Measurements from ENCODE around the gene LRRC7. TPM values are rescaled to one million over a fixed set of nuclear protein-coding genes. Genes with fewer than 3 reads are reported as not detected.

LRRC7 gene
- total RNA-seq, 1 donor from 2014 or later = not detected

DNA sequence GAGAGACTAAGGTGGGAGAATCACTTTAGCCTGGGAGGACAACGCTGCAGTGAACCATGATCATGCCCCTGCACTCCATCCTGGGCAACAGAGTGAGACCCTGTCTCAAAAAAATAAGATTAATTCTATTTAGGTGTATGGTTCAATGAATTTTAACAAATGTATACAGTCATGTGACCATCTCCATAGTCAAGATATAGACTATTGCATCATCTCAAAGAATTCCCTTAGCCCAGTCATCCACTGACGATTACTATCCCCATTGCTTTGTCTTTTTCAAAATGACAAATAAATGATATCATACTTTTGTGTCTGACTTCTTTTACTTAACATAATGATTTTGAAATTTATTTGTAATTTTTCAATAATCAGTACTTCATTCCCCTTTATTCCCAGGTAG, 260.0 kb downstream of the LRRC7 start:
- H3K27me3 ChIP-seq (ENCODE audit: control insufficient read depth, insufficient read depth, low read length) = no peaks in the 10 kb centered on the region
- H3K4me3 ChIP-seq (ENCODE audit: low read depth, low read length) = no peak overlapping the region
- DNase-seq (ENCODE audit: low read depth) (peak; percentile 2), FAIRE-seq (no peak)
- H3K36me3 ChIP-seq (ENCODE audit: control insufficient read depth, insufficient read depth, low read length) = no peaks in the 10 kb centered on the region
- TF ChIP-seq, protein P1, sequence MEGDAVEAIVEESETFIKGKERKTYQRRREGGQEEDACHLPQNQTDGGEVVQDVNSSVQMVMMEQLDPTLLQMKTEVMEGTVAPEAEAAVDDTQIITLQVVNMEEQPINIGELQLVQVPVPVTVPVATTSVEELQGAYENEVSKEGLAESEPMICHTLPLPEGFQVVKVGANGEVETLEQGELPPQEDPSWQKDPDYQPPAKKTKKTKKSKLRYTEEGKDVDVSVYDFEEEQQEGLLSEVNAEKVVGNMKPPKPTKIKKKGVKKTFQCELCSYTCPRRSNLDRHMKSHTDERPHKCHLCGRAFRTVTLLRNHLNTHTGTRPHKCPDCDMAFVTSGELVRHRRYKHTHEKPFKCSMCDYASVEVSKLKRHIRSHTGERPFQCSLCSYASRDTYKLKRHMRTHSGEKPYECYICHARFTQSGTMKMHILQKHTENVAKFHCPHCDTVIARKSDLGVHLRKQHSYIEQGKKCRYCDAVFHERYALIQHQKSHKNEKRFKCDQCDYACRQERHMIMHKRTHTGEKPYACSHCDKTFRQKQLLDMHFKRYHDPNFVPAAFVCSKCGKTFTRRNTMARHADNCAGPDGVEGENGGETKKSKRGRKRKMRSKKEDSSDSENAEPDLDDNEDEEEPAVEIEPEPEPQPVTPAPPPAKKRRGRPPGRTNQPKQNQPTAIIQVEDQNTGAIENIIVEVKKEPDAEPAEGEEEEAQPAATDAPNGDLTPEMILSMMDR (IDR thresholded peaks at IDR 0.05; ENCODE audit: insufficient read depth, low read length, severe bottlenecking) = no peak

DNA sequence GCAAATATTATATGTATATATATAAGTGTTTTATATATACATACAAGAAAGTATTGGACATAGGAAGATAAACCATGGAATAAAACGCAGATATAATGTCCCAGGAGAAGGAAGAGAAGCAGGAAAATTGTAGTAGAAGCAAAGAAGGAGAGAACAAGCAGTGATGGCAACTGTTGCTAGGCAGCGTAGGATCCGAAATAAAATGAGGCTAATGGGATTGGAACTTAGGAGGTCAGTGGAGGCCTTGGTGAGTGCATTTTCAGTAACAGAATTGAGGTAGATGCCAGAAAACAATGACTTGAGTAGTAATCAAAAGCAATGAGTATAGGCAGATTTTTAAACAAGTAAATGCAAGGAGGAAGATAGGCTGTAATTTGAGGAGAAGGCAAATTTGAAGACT, 265.8 kb downstream of the LRRC7 start:
- no peak for DNase-seq (ENCODE audit: low read depth)
- FAIRE-seq = no peak
- no peak overlapping the region for H3K4me3 ChIP-seq (ENCODE audit: low read depth, low read length)
- H3K27me3 ChIP-seq (ENCODE audit: control insufficient read depth, insufficient read depth, low read length) = no peaks in the 10 kb centered on the region
- TF ChIP-seq, protein P1 (IDR thresholded peaks at IDR 0.05; ENCODE audit: insufficient read depth, low read length, severe bottlenecking) = no peak
- no peaks in the 10 kb centered on the region for H3K36me3 ChIP-seq (ENCODE audit: control insufficient read depth, insufficient read depth, low read length)

DNA sequence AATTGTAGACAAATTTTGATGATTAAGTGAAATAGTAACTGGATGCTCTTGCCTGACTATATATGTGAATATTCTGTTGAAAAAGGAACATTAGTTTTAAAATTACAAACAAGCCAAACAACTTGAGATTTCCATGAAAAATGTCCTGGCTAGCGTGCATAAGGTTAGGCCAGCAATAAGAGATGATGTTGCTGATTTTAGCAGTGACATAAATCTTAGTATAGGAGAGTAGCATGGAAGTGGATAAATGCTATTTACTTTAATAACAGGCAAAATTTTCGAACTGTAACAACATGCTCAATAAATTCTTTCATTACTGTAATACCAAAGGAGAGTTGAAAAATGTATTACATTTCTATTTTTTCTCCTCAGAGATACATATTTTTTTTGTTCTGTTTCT, 266.6 kb downstream of the LRRC7 start:
- Histone ChIP-seq H3K36me3 (ENCODE audit: control insufficient read depth, insufficient read depth, low read length) (no peaks in the 10 kb centered on the region), H3K27me3 (ENCODE audit: control insufficient read depth, insufficient read depth, low read length) (no peaks in the 10 kb centered on the region), H3K4me3 (ENCODE audit: low read depth, low read length) (no peak overlapping the region)
- TF ChIP-seq, protein P1 (IDR thresholded peaks at IDR 0.05; ENCODE audit: insufficient read depth, low read length, severe bottlenecking) = no peak
- no peak for DNase-seq (ENCODE audit: low read depth)
- no peak for FAIRE-seq

DNA sequence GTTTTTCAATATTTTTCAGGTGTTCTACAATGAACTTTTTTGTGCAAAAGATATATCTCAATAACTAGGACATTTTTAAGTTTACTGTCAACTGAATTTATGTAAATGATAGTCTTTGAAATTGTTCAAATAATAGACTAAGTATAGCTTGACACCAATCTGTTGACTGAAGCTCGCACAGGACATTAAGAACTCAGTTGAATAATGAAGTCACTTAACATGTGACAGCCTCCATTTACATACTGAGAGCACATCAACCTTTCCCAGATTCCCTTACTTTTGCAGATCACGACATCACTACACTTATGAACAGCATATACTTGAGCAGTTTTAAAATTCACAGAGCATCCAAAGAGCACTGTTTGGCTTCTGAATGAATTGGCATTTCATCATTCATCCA, 268.2 kb downstream of the LRRC7 start:
- no peaks in the 10 kb centered on the region for H3K27me3 ChIP-seq (ENCODE audit: control insufficient read depth, insufficient read depth, low read length)
- FAIRE-seq (no peak), DNase-seq (ENCODE audit: low read depth) (no peak)
- H3K36me3 ChIP-seq (ENCODE audit: control insufficient read depth, insufficient read depth, low read length) = no peaks in the 10 kb centered on the region
- no peak overlapping the region for H3K4me3 ChIP-seq (ENCODE audit: low read depth, low read length)
- TF ChIP-seq, protein P1 (IDR thresholded peaks at IDR 0.05; ENCODE audit: insufficient read depth, low read length, severe bottlenecking) = no peak

DNA sequence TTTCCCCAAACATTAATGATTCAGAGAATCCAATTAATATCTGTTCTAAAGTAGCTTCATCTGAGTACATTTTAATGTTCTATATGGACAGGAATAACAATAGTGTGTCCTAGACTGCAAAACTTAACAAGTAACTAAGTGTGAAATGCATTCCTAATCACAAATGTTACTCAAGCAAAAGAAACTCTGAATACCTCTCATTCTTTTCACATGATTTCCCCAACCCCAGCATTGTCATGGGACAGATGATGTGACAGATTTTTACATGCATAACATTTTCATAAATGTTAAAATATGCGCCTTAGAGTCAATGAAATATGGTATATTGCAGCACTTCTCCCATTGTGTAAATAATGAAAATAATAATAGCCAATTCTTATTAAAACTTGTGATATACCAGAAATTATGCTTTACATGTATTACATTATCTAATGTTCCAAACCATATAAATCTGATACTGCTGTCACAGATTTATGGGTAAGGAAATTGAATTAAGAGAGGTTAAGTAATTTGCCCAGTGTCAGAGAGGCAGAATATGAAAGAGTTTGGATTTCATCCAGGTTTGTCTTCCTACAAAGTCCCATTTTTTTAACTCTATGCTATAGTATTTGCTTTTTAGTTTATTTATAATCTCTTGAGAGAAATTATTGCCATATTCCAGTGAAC, 269.4 kb downstream of the LRRC7 start:
- no peak for DNase-seq (ENCODE audit: low read depth)

More for the DNA sequence above, 269.4 kb downstream of the LRRC7 start:
- no peaks in the 10 kb centered on the region for H3K27me3 ChIP-seq (ENCODE audit: control insufficient read depth, insufficient read depth, low read length)
- no peaks in the 10 kb centered on the region for H3K36me3 ChIP-seq (ENCODE audit: control insufficient read depth, insufficient read depth, low read length)
- TF ChIP-seq, protein P1 (IDR thresholded peaks at IDR 0.05; ENCODE audit: insufficient read depth, low read length, severe bottlenecking) = no peak
- no peak for FAIRE-seq
- H3K4me3 ChIP-seq (ENCODE audit: low read depth, low read length) = no peak overlapping the region
